PC-9 (cell line): ENCODE data around the gene METRN. TPM values are rescaled to one million over a fixed set of nuclear protein-coding genes. Genes with fewer than 3 reads are reported as not detected.

ENCODE experiments used
- BruUV-seq: library from RNA; stranded (reverse); fragments of 400-500 nt; replicated peaks from 2 replicates; lab custom pipeline; 2021; lab: Mats Ljungman, UMichigan
- CTCF ChIA-PET: fragments of 300-600 bp; sonication (Branson Sonifier 250); formaldehyde crosslinking; loops from one replicate; lab custom pipeline; 2022; ENCODE audit warnings: antibody characterized with exemption; lab: Charles Lee
- POLR2A ChIA-PET: fragments of 300-600 bp; sonication (Branson Sonifier 250); formaldehyde crosslinking; loops from one replicate; lab custom pipeline; 2022; ENCODE audit warnings: antibody characterized with exemption; ENCODE audit not compliant: unreplicated experiment; lab: Charles Lee
- DNase-seq, 2 experiments: peaks; one replicate each; pipeline versions ENCODE4 v3.0.0 to v3.0.0-alpha.2; 2015 to 2022; ENCODE audit warnings: mixed read lengths in 1 of 2
- H2AFZ ChIP-seq: fragments of 200-600 bp; sonication (generic); 2 replicates; pipeline ENCODE4 v1.8.1; 2017; ENCODE audit warnings: antibody characterized with exemption
- H3F3A ChIP-seq: fragments of 200-600 bp; sonication (generic); 2 replicates; pipeline ENCODE4 v1.8.1; 2017; ENCODE audit warnings: antibody characterized with exemption, mild to moderate bottlenecking, low read depth; ENCODE audit not compliant: insufficient read depth
- H3K27ac ChIP-seq: fragments of 200-600 bp; sonication (generic); 2 replicates; pipeline ENCODE4 v1.6.1; 2016; ENCODE audit warnings: mixed run types
- H3K27me3 ChIP-seq: fragments of 200-600 bp; sonication (generic); 2 replicates; pipeline ENCODE4 v1.6.1; 2016; ENCODE audit warnings: low read depth, mixed run types; ENCODE audit not compliant: insufficient read depth
- H3K36me3 ChIP-seq: fragments of 200-600 bp; sonication (generic); 2 replicates; pipeline ENCODE4 v1.6.1; 2016; ENCODE audit warnings: low read depth, mixed run types
- H3K4me1 ChIP-seq: fragments of 200-600 bp; sonication (generic); replicated peaks from 2 replicates; pipeline ENCODE4 v1.6.1; 2016; ENCODE audit warnings: mixed run types; ENCODE audit not compliant: insufficient read depth
- H3K4me2 ChIP-seq: fragments of 200-600 bp; sonication (generic); 2 replicates; pipeline ENCODE4 v1.6.1; 2017; ENCODE audit warnings: mixed run types
- H3K4me3 ChIP-seq: fragments of 200-600 bp; sonication (generic); 2 replicates; pipeline ENCODE4 v1.6.1; 2016; ENCODE audit warnings: mixed run types
- H3K79me2 ChIP-seq: fragments of 200-600 bp; sonication (generic); 2 replicates; pipeline ENCODE4 v1.6.1; 2017; ENCODE audit warnings: low read depth, mixed run types
- H3K9me2 ChIP-seq: fragments of 200-600 bp; sonication (generic); 2 replicates; pipeline ENCODE4 v1.8.1; 2017; ENCODE audit warnings: mild to moderate bottlenecking; ENCODE audit not compliant: insufficient read depth
- H3K9me3 ChIP-seq: fragments of 200-600 bp; sonication (generic); 2 replicates; pipeline ENCODE4 v1.8.1; 2016; ENCODE audit warnings: low read depth; ENCODE audit not compliant: insufficient read depth
- H4K20me1 ChIP-seq: fragments of 200-600 bp; sonication (generic); 2 replicates; pipeline ENCODE4 v1.8.1; 2017; ENCODE audit not compliant: insufficient read depth
- CTCF ChIP-seq: fragments of 200-600 bp; sonication (generic); conservative IDR thresholded peaks from 2 replicates; pipeline ENCODE4 v1.6.1; 2017; ENCODE audit warnings: mixed run types, antibody characterized with exemption, mild to moderate bottlenecking, moderate library complexity
- EZH2 ChIP-seq: fragments of 200-600 bp; sonication (generic); IDR thresholded peaks from 2 replicates; pipeline ENCODE4 v1.8.0; 2017; ENCODE audit warnings: antibody characterized with exemption, low read depth
- intact Hi-C: fragments of 100-400 bp; cut with micrococcal nuclease; formaldehyde crosslinking; loops from one replicate; pipeline ENCODE4 v1.10.0; 2022; ENCODE audit not compliant: unreplicated experiment
- total RNA-seq: library from RNA; stranded (reverse); gene quantifications from 2 replicates; pipeline ENCODE4 v1.2.3, GENCODE V29; 2021

METRN gene
- total RNA-seq, 1 experiment from 2014 or later = 77.5 TPM

DNA sequence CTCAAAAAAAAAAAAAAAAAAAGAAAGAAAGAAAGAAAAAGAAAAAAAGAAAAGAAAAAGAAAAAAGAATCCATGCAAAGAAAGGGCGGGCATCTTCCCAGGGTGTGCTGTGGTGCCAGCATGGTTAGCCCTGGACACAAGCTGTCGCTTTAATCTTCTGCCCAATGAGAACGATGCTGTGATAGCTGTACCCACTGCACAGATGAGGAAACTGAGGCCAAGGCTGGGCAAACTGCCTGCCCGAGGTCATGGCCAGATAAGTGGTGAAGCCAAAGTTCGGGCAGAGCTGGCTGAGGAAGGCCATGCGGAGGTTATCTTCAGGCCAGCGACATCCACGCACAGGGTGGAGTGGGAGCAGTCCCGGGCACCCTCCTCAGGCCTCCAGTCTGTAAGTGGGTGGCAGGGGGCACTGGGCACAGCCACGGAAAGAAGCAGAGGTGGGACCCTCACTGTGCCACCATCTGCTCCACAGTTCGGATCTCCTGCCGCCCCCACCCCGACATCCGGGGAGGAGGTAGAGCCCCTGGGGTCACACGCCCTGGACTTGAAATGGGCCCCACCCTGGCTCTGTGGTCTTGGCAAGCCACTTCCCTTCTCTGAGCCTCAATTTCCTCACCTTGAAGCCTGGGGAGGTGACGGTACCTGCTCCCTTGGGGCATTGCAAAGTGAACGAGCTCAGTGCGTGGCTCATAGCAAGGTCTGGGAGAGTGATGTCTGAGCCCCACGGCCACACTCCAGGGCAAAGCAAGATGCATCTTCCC, 15.8 kb upstream of the METRN start:
- Histone ChIP-seq H3F3A (no peaks in the 10 kb centered on the region), H3K27ac (no peak overlapping the region), H3K4me2 (no peak overlapping the region), H3K79me2 (no peaks in the 10 kb centered on the region), H3K9me2 (no peaks in the 10 kb centered on the region), H3K27me3 (peaks cover 36% of the 10 kb centered on the region), H3K9me3 (no peaks in the 10 kb centered on the region), H3K36me3 (no peaks in the 10 kb centered on the region), H4K20me1 (0 out of 2 replicates have a peak, but pooled peaks cover 4% of the 10 kb centered on the region), H3K4me1 (no peaks in the 10 kb centered on the region; the same call in 1 of the 2 replicates), H2AFZ (no peak overlapping the region), H3K4me3 (no peak overlapping the region)
- TF ChIP-seq CTCF (no peak), EZH2 (no peak)
- no TSS peak for BruUV-seq
- intact Hi-C loops = no loop called here
- DNase-seq = no peak
- ChIA-PET POLR2A (no interaction called here), CTCF (interaction anchor here (0.7 kb wide), 1 partner anchor 86 kb away, joined by 4 read pairs; no protein-coding TSS in a partner anchor)

- Histone ChIP-seq H3K27me3 (peaks cover 45% of the 10 kb centered on the region), H4K20me1 (0 out of 2 replicates have a peak, but pooled peaks cover 4% of the 10 kb centered on the region), H3K4me2 (no peak overlapping the region), H2AFZ (no peak overlapping the region), H3K27ac (no peak overlapping the region), H3K36me3 (no peaks in the 10 kb centered on the region), H3K4me3 (no peak overlapping the region), H3K79me2 (no peaks in the 10 kb centered on the region), H3K9me2 (no peaks in the 10 kb centered on the region), H3F3A (no peaks in the 10 kb centered on the region), H3K9me3 (no peaks in the 10 kb centered on the region), H3K4me1 (no peaks in the 10 kb centered on the region; the same call in 1 of the 2 replicates)
- no peak for TF ChIP-seq EZH2
- no peak for TF ChIP-seq CTCF
- intact Hi-C loops = no loop called here
- no peak for DNase-seq
- BruUV-seq = no TSS peak
- ChIA-PET POLR2A (no interaction called here), CTCF (interaction anchor here (1.5 kb wide), 1 partner anchor 12 kb away, joined by 3 read pairs; no protein-coding TSS in a partner anchor)
Observed at GRCh38 chr16:700684-701584, 14.0 kb upstream of the METRN start.

DNA sequence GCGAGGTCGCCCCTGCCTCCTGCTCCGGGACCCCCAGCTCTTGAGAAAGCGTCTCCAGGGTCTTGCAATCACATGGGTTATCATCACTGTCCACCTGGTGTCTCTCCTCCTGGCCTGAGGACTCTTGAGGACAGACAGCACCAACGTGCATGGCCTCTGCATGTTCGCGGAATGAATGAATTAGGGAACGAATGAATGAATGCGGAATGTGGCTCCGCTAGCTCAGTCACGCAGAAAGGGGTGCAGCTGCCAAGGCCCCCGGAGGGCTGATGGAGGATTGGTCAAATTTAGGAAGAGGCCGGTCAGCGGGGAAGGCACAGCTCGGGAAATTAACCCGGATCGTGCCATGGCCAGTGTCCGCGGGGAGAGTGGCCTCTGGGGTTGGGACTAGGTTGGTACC, 12.6 kb upstream of the METRN start:
- no peaks in the 10 kb centered on the region for H3K9me3 ChIP-seq
- H3K4me3 ChIP-seq = no peak overlapping the region
- BruUV-seq = no TSS peak
- no peaks in the 10 kb centered on the region; the same call in 1 of the 2 replicates for H3K4me1 ChIP-seq
- POLR2A ChIA-PET = no interaction called here
- H3K9me2 ChIP-seq = no peaks in the 10 kb centered on the region
- H3K27ac ChIP-seq = no peak overlapping the region
- no peak for TF ChIP-seq EZH2
- TF ChIP-seq CTCF = no peak
- no peak overlapping the region for H2AFZ ChIP-seq
- 0 out of 2 replicates have a peak, but pooled peaks cover 4% of the 10 kb centered on the region for H4K20me1 ChIP-seq
- no peaks in the 10 kb centered on the region for H3K36me3 ChIP-seq
- H3K4me2 ChIP-seq = no peak overlapping the region
- CTCF ChIA-PET = interaction anchor here (1.5 kb wide), 1 partner anchor 10 kb away, joined by 3 read pairs; no protein-coding TSS in a partner anchor
- peaks cover 6% of the 10 kb centered on the region; the same call in 1 of the 2 replicates for H3F3A ChIP-seq
- DNase-seq = no peak
- H3K79me2 ChIP-seq = no peaks in the 10 kb centered on the region
- intact Hi-C loops = no loop called here
- peaks cover 57% of the 10 kb centered on the region for H3K27me3 ChIP-seq
